Activated CD8-positive, alpha-beta T cell treated with anti-CD3 and anti-CD28 coated beads, Interleukin-2, amount 10 ng/mL, durations not matched to agents 7 days and 5 days (primary cell): ENCODE measurements around the gene DPP10. TPM values are rescaled to one million over a fixed set of nuclear protein-coding genes. Genes with fewer than 3 reads are reported as not detected.
"Not testable (repeated sequence)": the region's sequence is repeated elsewhere in the genome, so short reads cannot be mapped to it uniquely, and the experiment has no call there.

Experiments used
- ATAC-seq: fragments of 150-1000 bp; cut with Tn5 transposase; one replicate; pipeline ENCODE4 v1.10.0; 2021; ENCODE audit warnings: moderate library complexity
- CTCF ChIA-PET: fragments of 350-600 bp; sonication (Branson Sonifier 250); formaldehyde crosslinking; loops from one replicate; lab custom pipeline; 2021; ENCODE audit warnings: antibody characterized with exemption; lab: Charles Lee
- POLR2A ChIA-PET: fragments of 350-600 bp; sonication (Branson Sonifier 250); formaldehyde crosslinking; loops from one replicate; lab custom pipeline; 2021; ENCODE audit warnings: antibody characterized with exemption; lab: Charles Lee
- DNase-seq: peaks from one replicate; pipeline ENCODE4 v3.0.0-alpha.2; 2020
- H3K27ac Mint-ChIP-seq: one replicate; pipeline ENCODE4 v1.8.0; 2021; ENCODE audit warnings: mild to moderate bottlenecking, mixed read lengths
- H3K27me3 Mint-ChIP-seq: one replicate; pipeline ENCODE4 v1.8.0; 2021; ENCODE audit warnings: low read depth, mixed read lengths
- H3K36me3 Mint-ChIP-seq: one replicate; pipeline ENCODE4 v1.8.0; 2021; ENCODE audit warnings: low read depth, mixed read lengths
- H3K4me1 Mint-ChIP-seq: one replicate; pipeline ENCODE4 v1.8.0; 2021; ENCODE audit warnings: low read depth, mixed read lengths
- H3K4me3 Mint-ChIP-seq: one replicate; pipeline ENCODE4 v1.8.0; 2021; ENCODE audit warnings: mild to moderate bottlenecking, mixed read lengths
- H3K9me3 Mint-ChIP-seq: one replicate; pipeline ENCODE4 v1.8.0; 2022; ENCODE audit warnings: mixed read lengths; ENCODE audit not compliant: insufficient read depth
- total RNA-seq, 2 experiments: library from RNA; stranded (reverse); gene quantifications; one replicate each; pipeline ENCODE4 v1.2.3, GENCODE V29; 2021

Gene DPP10
- total RNA-seq, 2 experiments from 2014 or later = not detected

- ChIA-PET CTCF (no interaction called here), POLR2A (no interaction called here)
- Mint-ChIP-seq H3K27ac (no peak overlapping the region), H3K4me1 (no peaks in the 10 kb centered on the region), H3K27me3 (no peaks in the 10 kb centered on the region), H3K36me3 (no peaks in the 10 kb centered on the region), H3K9me3 (no peaks in the 10 kb centered on the region), H3K4me3 (no peak overlapping the region)
- ATAC-seq (no peak), DNase-seq (no peak)
These were observed 299.8 kb downstream of the DPP10 start for GRCh38 chr2:114742245-114742644.

GRCh38 chr2:114745700-114746099 lies 303.3 kb downstream of the DPP10 start:
- Mint-ChIP-seq H3K4me1 (no peaks in the 10 kb centered on the region), H3K36me3 (no peaks in the 10 kb centered on the region), H3K9me3 (no peaks in the 10 kb centered on the region), H3K27me3 (no peaks in the 10 kb centered on the region), H3K27ac (no peak overlapping the region), H3K4me3 (no peak overlapping the region)
- CTCF ChIA-PET = no interaction called here
- POLR2A ChIA-PET = no interaction called here
- ATAC-seq = no peak
- DNase-seq = no peak

DNA sequence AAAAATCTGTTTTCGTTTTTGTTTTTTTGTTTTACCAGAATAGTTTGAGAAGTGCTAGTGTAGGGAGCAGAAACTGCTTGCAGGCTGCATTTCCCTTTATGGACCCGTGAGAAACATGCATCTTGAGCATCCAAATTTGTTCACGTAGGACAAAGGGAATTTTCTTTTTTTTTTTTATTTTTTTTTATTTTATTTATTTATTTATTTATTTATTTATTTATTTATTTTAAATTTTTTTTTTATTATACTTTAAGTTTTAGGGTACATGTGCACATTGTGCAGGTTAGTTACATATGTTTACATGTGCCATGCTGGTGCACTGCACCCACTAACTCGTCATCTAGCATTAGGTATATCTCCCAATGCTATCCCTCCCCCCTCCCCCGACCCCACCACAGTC lies 305.7 kb downstream of the DPP10 start:
- H3K27ac Mint-ChIP-seq = not testable (repeated sequence)

DNA sequence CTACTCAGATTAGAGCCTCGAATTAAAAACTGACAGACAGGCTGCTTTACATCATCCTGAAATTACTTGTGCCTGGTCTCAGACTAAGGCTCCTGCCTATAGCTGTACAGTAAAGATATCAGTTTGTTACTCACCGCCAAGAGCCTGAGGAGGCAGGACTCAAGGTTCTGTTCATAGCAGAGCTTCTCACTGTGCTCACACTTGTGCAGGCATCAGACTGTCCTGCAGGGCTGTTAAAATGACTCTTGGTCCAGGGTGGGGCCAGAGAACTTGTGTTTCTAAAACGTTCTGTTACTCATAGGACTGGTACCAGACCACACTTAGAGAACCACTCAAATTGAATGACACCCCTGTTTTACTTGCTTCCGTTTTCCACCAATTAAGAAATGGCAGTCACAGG lies 310.0 kb downstream of the DPP10 start:
- H3K4me3 Mint-ChIP-seq = no peak overlapping the region
- H3K4me1 Mint-ChIP-seq = no peaks in the 10 kb centered on the region
- ATAC-seq (no peak), DNase-seq (no peak)
- ChIA-PET CTCF (no interaction called here), POLR2A (no interaction called here)
- H3K9me3 Mint-ChIP-seq = no peaks in the 10 kb centered on the region
- no peaks in the 10 kb centered on the region for H3K36me3 Mint-ChIP-seq
- H3K27ac Mint-ChIP-seq = no peak overlapping the region
- no peaks in the 10 kb centered on the region for H3K27me3 Mint-ChIP-seq

More for the DNA sequence above, 305.7 kb downstream of the DPP10 start:
- CTCF ChIA-PET, H3K27me3 Mint-ChIP-seq, H3K4me3 Mint-ChIP-seq, DNase-seq, H3K36me3 Mint-ChIP-seq, POLR2A ChIA-PET, H3K4me1 Mint-ChIP-seq, ATAC-seq, H3K9me3 Mint-ChIP-seq: not testable (repeated sequence)

- no peak overlapping the region for H3K27ac Mint-ChIP-seq
- no peak overlapping the region for H3K4me3 Mint-ChIP-seq
- no peaks in the 10 kb centered on the region for H3K36me3 Mint-ChIP-seq
- no peaks in the 10 kb centered on the region for H3K9me3 Mint-ChIP-seq
- ATAC-seq (no peak), DNase-seq (no peak)
- ChIA-PET CTCF (no interaction called here), POLR2A (no interaction called here)
- H3K4me1 Mint-ChIP-seq = no peaks in the 10 kb centered on the region
- H3K27me3 Mint-ChIP-seq = no peaks in the 10 kb centered on the region
These were observed 310.7 kb downstream of the DPP10 start for GRCh38 chr2:114753145-114753544.

DNA sequence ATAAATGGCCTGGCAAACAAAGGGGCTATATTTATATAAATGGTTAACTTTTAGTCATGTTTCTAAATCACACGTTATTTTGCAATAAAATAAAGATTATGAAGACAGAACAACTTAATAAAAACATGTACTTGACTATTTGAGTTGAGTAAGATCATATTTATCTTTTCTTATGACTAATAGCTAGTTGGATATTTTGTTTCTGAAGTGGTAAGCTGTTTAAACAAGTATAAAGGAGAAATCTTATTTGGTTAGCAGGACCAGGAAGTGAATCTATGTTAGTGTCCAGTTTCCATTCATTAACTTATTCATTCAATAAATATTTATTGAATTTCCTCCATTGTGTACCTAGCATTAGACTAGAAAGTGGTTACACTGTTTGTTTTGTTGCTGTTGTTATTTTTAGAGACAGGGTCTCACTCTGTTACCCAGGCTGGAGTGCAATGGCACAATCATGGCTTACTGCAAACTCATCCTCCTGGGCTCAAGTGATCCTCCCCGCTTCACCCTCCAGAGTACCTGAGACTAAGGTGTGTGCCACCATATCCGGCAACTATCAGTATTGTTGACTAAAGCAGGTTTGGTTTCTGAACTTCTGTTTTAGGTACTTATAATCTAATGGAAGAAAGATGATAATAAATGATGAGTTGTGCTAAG lies 312.6 kb downstream of the DPP10 start:
- ATAC-seq = no peak
- no peak overlapping the region for H3K27ac Mint-ChIP-seq
- DNase-seq = no peak
- H3K9me3 Mint-ChIP-seq = no peaks in the 10 kb centered on the region
- POLR2A ChIA-PET = no interaction called here
- no peaks in the 10 kb centered on the region for H3K4me1 Mint-ChIP-seq
- CTCF ChIA-PET = no interaction called here
- H3K4me3 Mint-ChIP-seq = no peak overlapping the region
- H3K27me3 Mint-ChIP-seq = no peaks in the 10 kb centered on the region
- H3K36me3 Mint-ChIP-seq = no peaks in the 10 kb centered on the region

GRCh38 chr2:114762376-114762775 lies 319.9 kb downstream of the DPP10 start:
- DNase-seq (no peak), ATAC-seq (no peak)
- Mint-ChIP-seq H3K36me3 (no peaks in the 10 kb centered on the region), H3K27me3 (no peaks in the 10 kb centered on the region), H3K4me3 (no peak overlapping the region), H3K9me3 (no peaks in the 10 kb centered on the region), H3K4me1 (no peaks in the 10 kb centered on the region), H3K27ac (no peak overlapping the region)
- ChIA-PET CTCF (no interaction called here), POLR2A (no interaction called here)

- CTCF ChIA-PET = no interaction called here
These were observed 320.5 kb downstream of the DPP10 start for GRCh38 chr2:114762986-114763385.

GRCh38 chr2:114769110-114769509 lies 326.7 kb downstream of the DPP10 start:
- H3K27ac Mint-ChIP-seq = no peak overlapping the region
- no peaks in the 10 kb centered on the region for H3K9me3 Mint-ChIP-seq

More at GRCh38 chr2:114762986-114763385, 320.5 kb downstream of the DPP10 start:
- DNase-seq (no peak), ATAC-seq (no peak)
- Mint-ChIP-seq H3K4me3 (no peak overlapping the region), H3K4me1 (no peaks in the 10 kb centered on the region), H3K36me3 (no peaks in the 10 kb centered on the region), H3K27ac (no peak overlapping the region), H3K27me3 (no peaks in the 10 kb centered on the region), H3K9me3 (no peaks in the 10 kb centered on the region)
- POLR2A ChIA-PET = no interaction called here

DNA sequence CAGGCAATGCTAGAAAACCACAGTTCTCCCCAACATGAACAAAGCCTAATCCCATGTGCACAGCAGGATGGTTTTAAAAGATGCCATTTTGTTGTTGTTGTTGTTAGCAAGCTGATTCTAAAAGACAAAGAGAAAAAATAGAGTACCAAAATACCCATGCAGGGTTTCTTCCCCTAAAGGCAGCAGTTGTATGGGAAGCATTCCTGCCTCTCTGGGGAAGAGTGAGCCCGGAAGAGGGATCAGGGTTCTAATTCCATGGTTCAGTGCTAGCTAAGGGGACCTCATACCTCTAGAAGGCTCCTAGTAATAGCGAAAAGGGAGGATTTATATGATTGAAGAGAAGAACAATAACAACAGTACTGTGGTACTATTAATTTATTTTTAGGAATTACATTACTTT lies 327.6 kb downstream of the DPP10 start:
- ATAC-seq (no peak), DNase-seq (no peak)
- Mint-ChIP-seq H3K27ac (no peak overlapping the region), H3K4me1 (no peaks in the 10 kb centered on the region), H3K4me3 (no peak overlapping the region), H3K9me3 (no peaks in the 10 kb centered on the region), H3K36me3 (no peaks in the 10 kb centered on the region), H3K27me3 (no peaks in the 10 kb centered on the region)
- POLR2A ChIA-PET = no interaction called here
- CTCF ChIA-PET = no interaction called here

More at GRCh38 chr2:114769110-114769509, 326.7 kb downstream of the DPP10 start:
- ATAC-seq (no peak), DNase-seq (no peak)
- Mint-ChIP-seq H3K36me3 (no peaks in the 10 kb centered on the region), H3K4me3 (no peak overlapping the region), H3K4me1 (no peaks in the 10 kb centered on the region), H3K27me3 (no peaks in the 10 kb centered on the region)
- ChIA-PET CTCF (no interaction called here), POLR2A (no interaction called here)

DNA sequence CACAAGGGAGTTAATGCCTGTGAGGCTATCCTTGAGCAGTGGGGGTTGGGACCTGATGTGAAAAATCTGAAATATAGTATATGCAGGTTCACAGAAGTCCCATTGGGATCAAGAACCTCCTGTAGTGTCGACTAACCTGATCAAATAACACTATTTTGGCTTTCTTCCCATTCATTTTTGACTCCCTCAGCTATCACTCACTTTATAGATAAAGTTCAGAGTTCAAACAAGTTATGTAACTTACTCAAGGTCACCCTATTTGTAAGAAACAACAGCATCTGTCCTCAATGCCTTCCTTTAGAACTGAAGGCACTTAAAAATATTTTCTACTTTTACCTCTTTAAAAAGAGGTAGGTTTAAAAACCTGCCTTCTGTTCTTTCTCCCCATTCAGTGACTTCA lies 341.6 kb downstream of the DPP10 start:
- DNase-seq (no peak), ATAC-seq (no peak)
- POLR2A ChIA-PET = no interaction called here
- H3K4me1 Mint-ChIP-seq = no peaks in the 10 kb centered on the region
- H3K27ac Mint-ChIP-seq = no peak overlapping the region
- no peaks in the 10 kb centered on the region for H3K9me3 Mint-ChIP-seq
- CTCF ChIA-PET = no interaction called here
- H3K4me3 Mint-ChIP-seq = no peak overlapping the region
- H3K36me3 Mint-ChIP-seq = no peaks in the 10 kb centered on the region
- H3K27me3 Mint-ChIP-seq = no peaks in the 10 kb centered on the region

- no peak for DNase-seq
- Mint-ChIP-seq H3K27ac (no peak overlapping the region), H3K9me3 (no peaks in the 10 kb centered on the region), H3K4me3 (no peak overlapping the region), H3K36me3 (no peaks in the 10 kb centered on the region), H3K4me1 (no peaks in the 10 kb centered on the region), H3K27me3 (no peaks in the 10 kb centered on the region)
- no peak for ATAC-seq
- ChIA-PET CTCF (no interaction called here), POLR2A (no interaction called here)
These were observed 342.6 kb downstream of the DPP10 start for GRCh38 chr2:114784890-114785583.
